Tibial nerve (tissue), 4 donors: ENCODE data around the gene ZNF385B. TPM values are rescaled to one million over a fixed set of nuclear protein-coding genes. Genes with fewer than 3 reads are reported as not detected.

ENCODE experiments used
- DNase-seq, 2 donors: peaks; one replicate each; pipeline ENCODE4 v3.0.0-alpha.2; 2019; ENCODE audit warnings: low spot score in 2 of 2
- H3K27ac ChIP-seq, 4 donors: fragments of 200-600 bp; sonication (generic) in 3 of 4; one replicate each; pipeline ENCODE4 v1.5.1; 2017 to 2019; ENCODE audit warnings: mild to moderate bottlenecking in 1 of 4
- H3K27me3 ChIP-seq, 2 donors: fragments of 200-600 bp; sonication (generic) in 1 of 2; one replicate each; pipeline versions ENCODE4 v1.5.1 to v1.6.0; 2017 to 2019
- H3K36me3 ChIP-seq, 3 donors: fragments of 200-600 bp; sonication (generic); one replicate each; pipeline ENCODE4 v1.5.1; 2018 to 2019
- H3K4me1 ChIP-seq, 4 donors: fragments of 200-600 bp; sonication (generic) in 3 of 4; one replicate each; pipeline ENCODE4 v1.5.1; 2017 to 2019
- H3K4me3 ChIP-seq, 4 donors: fragments of 200-600 bp; sonication (generic) in 3 of 4; one replicate each; pipeline ENCODE4 v1.5.1; 2017 to 2019; ENCODE audit warnings: mild to moderate bottlenecking in 1 of 4, moderate library complexity in 1 of 4
- H3K9me3 ChIP-seq, 4 donors: fragments of 200-600 bp; sonication (generic) in 3 of 4; one replicate each; pipeline ENCODE4 v1.5.1; 2017 to 2019
- CTCF ChIP-seq, 5 experiments: fragments of 200-600 bp in 3 of 5; fragments of 450-650 bp in 2 of 5; sonication (generic) in 3 of 5; IDR thresholded peaks; one replicate each; pipeline ENCODE4 v1.5.1; 2016 to 2019; ENCODE audit warnings: antibody characterized with exemption in 5 of 5, mild to moderate bottlenecking in 3 of 5, moderate library complexity in 2 of 5
- EP300 ChIP-seq, 2 donors: sonication (generic); formaldehyde crosslinking; IDR thresholded peaks; one replicate each; pipeline ENCODE4 v1.6.1; 2017; ENCODE audit warnings: antibody characterized with exemption in 2 of 2, mild to moderate bottlenecking in 1 of 2
- POLR2A ChIP-seq, 2 donors: fragments of 450-650 bp; IDR thresholded peaks; one replicate each; pipeline ENCODE4 v1.6.1; 2017; ENCODE audit warnings: antibody characterized with exemption in 2 of 2, mild to moderate bottlenecking in 2 of 2, moderate library complexity in 2 of 2
- WGBS, 2 donors: methylation state at CpG; one replicate each; pipeline ENCODE4 v1.1.5; 2018; 5-methylcytosine and 5-hydroxymethylcytosine counted together
- total RNA-seq, 4 donors: library from RNA; depleted of rRNA; stranded (reverse); fragments of >200 nt; gene quantifications; one replicate each; pipeline ENCODE4 v1.1.0, GENCODE V29; 2016

The ZNF385B gene
- total RNA-seq, 4 donors from 2014 or later = 1.2 to 3.9 (median 2.6) TPM

GRCh38 chr2:179449010-179449409 lies 412.4 kb downstream of the ZNF385B start:
- H3K27me3 ChIP-seq = no peaks in the 10 kb centered on the region
- WGBS, 2 donors = 75 to 86% methylated on average over 4 of the region's 4 CpGs
- no peaks in the 10 kb centered on the region for H3K36me3 ChIP-seq
- H3K27ac ChIP-seq = no peak overlapping the region
- no peaks in the 10 kb centered on the region for H3K9me3 ChIP-seq
- H3K4me1 ChIP-seq = peaks cover 0 to 2% (median 0%) of the 10 kb centered on the region in 4 donors
- H3K4me3 ChIP-seq = no peak overlapping the region
- TF ChIP-seq POLR2A (IDR thresholded peaks at IDR 0.05) = no peak
- TF ChIP-seq CTCF (IDR thresholded peaks at IDR 0.05) = no peak
- TF ChIP-seq EP300 (IDR thresholded peaks at IDR 0.05) = no peak
- no peak for DNase-seq

GRCh38 chr2:179447839-179448447 lies 413.5 kb downstream of the ZNF385B start:
- Histone ChIP-seq H3K27me3 (no peaks in the 10 kb centered on the region), H3K4me1 (peaks cover 0 to 13% (median 0%) of the 10 kb centered on the region in 4 donors), H3K36me3 (no peaks in the 10 kb centered on the region), H3K9me3 (no peaks in the 10 kb centered on the region), H3K4me3 (no peak overlapping the region), H3K27ac (no peak overlapping the region)
- DNase-seq = no peak
- TF ChIP-seq POLR2A (IDR thresholded peaks at IDR 0.05) (no peak), EP300 (IDR thresholded peaks at IDR 0.05) (no peak), CTCF (IDR thresholded peaks at IDR 0.05) (no peak)
- 0 to 2% methylated on average over 1 of the region's 1 CpG for WGBS, 2 donors

DNA sequence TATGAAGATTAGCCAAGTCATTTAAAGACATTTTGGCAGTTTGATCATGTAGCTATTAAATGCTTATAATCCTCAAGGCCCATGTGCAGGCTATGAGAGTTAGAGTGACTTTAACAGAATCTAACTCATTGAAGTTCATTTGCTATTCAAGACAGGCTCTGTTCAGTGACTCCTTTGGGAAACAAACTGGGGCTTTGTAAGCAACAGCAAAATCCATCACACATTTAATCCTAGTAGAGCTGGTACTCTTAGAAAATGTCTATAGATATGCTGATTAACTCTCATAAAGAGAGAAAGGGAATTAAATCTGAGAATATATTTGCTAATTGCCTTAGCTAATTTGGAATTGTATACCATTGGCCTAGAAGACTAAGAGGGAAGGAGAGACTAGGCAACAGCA lies 414.0 kb downstream of the ZNF385B start:
- Histone ChIP-seq H3K27me3 (no peaks in the 10 kb centered on the region), H3K4me3 (no peak overlapping the region), H3K27ac (no peak overlapping the region), H3K4me1 (peaks cover 0 to 14% (median 0%) of the 10 kb centered on the region in 4 donors), H3K9me3 (no peaks in the 10 kb centered on the region), H3K36me3 (no peaks in the 10 kb centered on the region)
- TF ChIP-seq CTCF (IDR thresholded peaks at IDR 0.05) (no peak), POLR2A (IDR thresholded peaks at IDR 0.05) (no peak), EP300 (IDR thresholded peaks at IDR 0.05) (no peak)
- DNase-seq = no peak

DNA sequence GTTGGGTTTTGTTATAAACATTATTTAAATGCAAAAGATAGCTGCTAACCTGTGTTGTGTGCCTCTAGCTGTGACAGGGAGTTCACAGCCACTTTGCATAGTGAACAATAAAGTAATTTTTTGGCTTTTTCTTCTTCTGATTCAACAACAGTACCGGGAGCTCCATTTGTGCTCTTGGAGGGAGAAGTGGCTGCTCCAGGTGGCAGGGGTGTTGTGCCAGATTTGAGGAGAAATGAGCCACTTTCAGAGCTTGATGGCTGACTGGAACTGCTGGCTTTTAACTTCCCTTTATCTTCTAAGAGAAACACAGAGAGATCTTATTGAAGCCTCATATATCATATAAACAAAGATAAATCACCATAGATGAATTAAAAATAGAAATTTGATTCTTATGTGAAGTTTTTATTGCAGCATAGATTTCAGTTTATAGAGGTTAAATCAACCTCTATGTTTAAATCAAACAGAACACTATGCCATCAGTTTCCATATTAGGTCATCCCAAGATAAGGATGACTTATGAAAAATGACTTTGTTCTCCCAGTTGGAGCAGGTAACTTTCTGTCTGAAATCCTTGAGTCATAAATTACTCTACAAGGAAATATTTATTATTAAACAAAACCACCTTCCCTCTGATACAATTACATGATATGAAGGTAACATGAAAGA lies 414.8 kb downstream of the ZNF385B start:
- H3K27me3 ChIP-seq = no peaks in the 10 kb centered on the region
- no peaks in the 10 kb centered on the region for H3K9me3 ChIP-seq
- no peaks in the 10 kb centered on the region for H3K36me3 ChIP-seq
- H3K4me3 ChIP-seq = no peak overlapping the region
- DNase-seq = no peak
- H3K4me1 ChIP-seq = peaks cover 0 to 14% (median 0%) of the 10 kb centered on the region in 4 donors
- TF ChIP-seq POLR2A (IDR thresholded peaks at IDR 0.05) (no peak), EP300 (IDR thresholded peaks at IDR 0.05) (no peak), CTCF (IDR thresholded peaks at IDR 0.05) (no peak)
- 56 to 73% methylated on average over 1 of the region's 1 CpG for WGBS, 2 donors
- H3K27ac ChIP-seq = no peak overlapping the region

GRCh38 chr2:179444056-179444455 lies 417.4 kb downstream of the ZNF385B start:
- no peak for TF ChIP-seq EP300 (IDR thresholded peaks at IDR 0.05)
- no peak for TF ChIP-seq POLR2A (IDR thresholded peaks at IDR 0.05)
- no peak for TF ChIP-seq CTCF (IDR thresholded peaks at IDR 0.05)
- WGBS, 2 donors = 81 to 84% methylated on average over 3 of the region's 3 CpGs
- Histone ChIP-seq H3K27me3 (no peaks in the 10 kb centered on the region), H3K4me1 (peaks cover 0 to 14% (median 0%) of the 10 kb centered on the region in 4 donors), H3K36me3 (no peaks in the 10 kb centered on the region), H3K27ac (no peak overlapping the region), H3K9me3 (no peaks in the 10 kb centered on the region), H3K4me3 (no peak overlapping the region)
- DNase-seq = peak in 1 of 2 donors; percentile 51
